Activated CD8-positive, alpha-beta memory T cell treated with anti-CD3 and anti-CD28 coated beads, Interleukin-2, amount 50 U/mL, for 1 hour (primary cell): ENCODE results near the gene TMEM156.
"Not testable (repeated sequence)": the region's sequence is repeated elsewhere in the genome, so short reads cannot be mapped to it uniquely, and the experiment has no call there.

Experiments
- DNase-seq: peaks from one replicate; pipeline ENCODE4 v3.0.0-alpha.2; 2020; ENCODE audit errors: extremely low read depth

The TMEM156 gene

GRCh38 chr4:39043861-39044363, 11.7 kb upstream of the TMEM156 start:
- no peak for DNase-seq

GRCh38 chr4:39043058-39043860, 11.1 kb upstream of the TMEM156 start:
- DNase-seq: no peak

- no peak for DNase-seq
Measured at GRCh38 chr4:39042366-39042765, 10.2 kb upstream of the TMEM156 start.

GRCh38 chr4:39039108-39039507, 6.9 kb upstream of the TMEM156 start:
- no peak for DNase-seq

GRCh38 chr4:39037941-39038340, 5.7 kb upstream of the TMEM156 start:
- no peak for DNase-seq

GRCh38 chr4:39037491-39037825, 5.2 kb upstream of the TMEM156 start:
- DNase-seq: no peak

- DNase-seq: no peak
Measured at GRCh38 chr4:39036172-39036571, 4.0 kb upstream of the TMEM156 start.

- DNase-seq: not testable (repeated sequence)
Measured at GRCh38 chr4:39031590-39032020, 604 bp downstream of the TMEM156 start.

- DNase-seq: no peak
Measured at GRCh38 chr4:39030725-39031124, 1.5 kb downstream of the TMEM156 start.

- no peak for DNase-seq
Measured at GRCh38 chr4:39029752-39030694, 2.2 kb downstream of the TMEM156 start.

- DNase-seq: no peak
Measured at GRCh38 chr4:39026096-39026495, 6.1 kb downstream of the TMEM156 start.

- no peak for DNase-seq
Measured at GRCh38 chr4:39025552-39026085, 6.6 kb downstream of the TMEM156 start.

- DNase-seq: no peak
Measured at GRCh38 chr4:39024311-39024865, 7.8 kb downstream of the TMEM156 start.

- no peak for DNase-seq
Measured at GRCh38 chr4:39023059-39023458, 9.2 kb downstream of the TMEM156 start.

- no peak for DNase-seq
Measured at GRCh38 chr4:39022241-39022640, 10.0 kb downstream of the TMEM156 start.

- no peak for DNase-seq
Measured at GRCh38 chr4:39021631-39022030, 10.6 kb downstream of the TMEM156 start.

- DNase-seq: no peak
Measured at GRCh38 chr4:39020130-39020529, 12.1 kb downstream of the TMEM156 start.

- DNase-seq: no peak
Measured at GRCh38 chr4:39014028-39014427, 18.2 kb downstream of the TMEM156 start.

- no peak for DNase-seq
Measured at GRCh38 chr4:39004758-39005157, 27.5 kb downstream of the TMEM156 start.

- not testable (repeated sequence) for DNase-seq
Measured at GRCh38 chr4:39002058-39002457, 30.2 kb downstream of the TMEM156 start.

- DNase-seq: no peak
Measured at GRCh38 chr4:38995660-38996005, 36.6 kb downstream of the TMEM156 start.

- no peak for DNase-seq
Measured at GRCh38 chr4:38994135-38994534, 38.1 kb downstream of the TMEM156 start.
